GM21619 (cell line): ENCODE data around the gene SLC1A2.

Experiments
- ATAC-seq: cut with Tn5 transposase; IDR thresholded peaks from one replicate; pipeline ENCODE4 v1.9.1; 2021; ENCODE audit not compliant: unreplicated experiment

The SLC1A2 gene

DNA sequence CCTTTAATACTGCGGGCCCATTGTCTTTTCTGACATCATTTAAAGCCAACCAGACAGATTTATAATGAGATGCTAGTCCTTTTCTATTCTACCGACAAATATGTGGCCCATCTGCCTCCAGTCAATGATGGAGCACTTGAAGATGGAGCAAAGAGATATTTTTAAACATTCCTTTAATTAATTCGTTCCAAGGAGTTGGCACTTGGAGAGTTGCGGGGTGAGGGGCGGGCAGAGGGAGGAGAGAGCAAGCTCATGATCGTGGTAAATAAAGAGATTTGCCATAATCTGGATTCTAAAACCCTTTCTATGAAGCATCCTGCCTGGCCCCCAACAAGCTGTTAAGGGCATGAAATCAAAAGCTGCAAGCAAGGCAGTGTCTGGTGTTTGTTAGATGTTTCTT, 5.0 kb downstream of the SLC1A2 start:
- ATAC-seq, result no peak

DNA sequence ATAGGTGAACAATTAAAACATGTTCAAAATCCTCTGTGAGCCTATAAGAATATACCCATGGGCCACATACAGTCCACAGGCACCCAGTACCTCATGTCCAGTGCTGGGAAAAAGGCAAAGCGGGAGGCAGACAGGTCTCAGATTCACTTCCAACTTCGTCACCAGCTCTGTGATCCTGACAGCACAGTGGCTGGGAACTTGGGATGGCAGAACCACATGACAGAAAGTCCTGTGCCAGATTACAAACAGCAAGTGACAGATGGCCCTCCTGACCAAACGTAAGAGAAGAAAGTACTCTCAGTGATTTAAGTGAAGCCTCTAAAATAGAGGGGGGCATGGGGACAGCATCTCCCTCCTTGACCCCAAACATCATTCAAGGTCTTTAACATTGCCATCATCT, 5.8 kb downstream of the SLC1A2 start:
- no peak for ATAC-seq

- ATAC-seq, result no peak
These were observed 7.1 kb downstream of the SLC1A2 start for GRCh38 chr11:35412285-35412684.

DNA sequence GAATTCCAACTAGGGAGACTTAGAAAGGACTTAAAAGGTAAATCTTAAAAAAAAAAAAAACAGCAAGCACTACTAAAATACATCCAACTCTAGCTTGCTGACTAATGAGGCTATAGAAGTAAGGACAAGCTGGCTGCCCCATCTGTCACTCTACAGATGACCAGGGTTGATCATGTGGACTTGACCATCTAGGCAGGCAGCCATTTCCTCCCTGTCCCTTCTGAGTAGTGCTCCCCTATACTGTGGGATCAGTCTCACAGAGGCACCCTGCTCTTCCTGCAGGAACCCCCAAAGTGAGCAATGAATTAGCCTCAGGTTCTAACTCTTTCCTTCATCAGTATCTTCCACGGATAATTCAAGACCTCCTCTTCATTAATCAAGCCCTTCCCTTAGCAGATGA, 12.3 kb downstream of the SLC1A2 start:
- no peak for ATAC-seq

GRCh38 chr11:35404388-35404775, 15.0 kb downstream of the SLC1A2 start:
- no peak for ATAC-seq

DNA sequence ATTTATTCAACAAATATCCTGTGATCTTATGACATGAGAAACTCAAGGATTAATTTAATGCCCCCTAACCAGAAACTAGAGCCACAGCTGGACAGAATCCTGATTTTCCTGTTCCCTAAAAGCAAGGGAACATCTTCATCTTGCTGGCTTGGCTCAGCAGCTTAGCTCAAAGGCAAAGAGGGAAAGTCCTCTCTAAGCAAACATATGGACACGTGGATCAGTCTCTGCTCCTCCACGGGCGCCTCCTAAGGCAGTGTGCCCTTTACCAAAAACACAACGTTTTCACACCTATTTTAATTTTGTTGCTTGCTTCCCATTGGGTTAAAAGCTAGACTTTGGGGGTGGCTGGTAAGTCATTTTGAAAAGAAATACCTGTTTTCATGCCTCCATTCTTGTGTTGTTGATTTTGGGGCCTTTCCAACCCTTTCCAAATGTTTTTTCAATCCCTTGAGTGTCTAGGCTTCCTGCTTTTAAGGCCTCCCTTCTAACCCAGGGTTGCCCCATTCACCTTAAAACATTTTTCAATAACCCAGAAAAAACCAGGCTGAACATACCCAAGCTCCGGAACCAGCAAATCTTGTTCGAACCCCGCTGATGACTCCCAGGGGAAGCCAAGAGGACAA, 15.5 kb downstream of the SLC1A2 start:
- no peak for ATAC-seq

DNA sequence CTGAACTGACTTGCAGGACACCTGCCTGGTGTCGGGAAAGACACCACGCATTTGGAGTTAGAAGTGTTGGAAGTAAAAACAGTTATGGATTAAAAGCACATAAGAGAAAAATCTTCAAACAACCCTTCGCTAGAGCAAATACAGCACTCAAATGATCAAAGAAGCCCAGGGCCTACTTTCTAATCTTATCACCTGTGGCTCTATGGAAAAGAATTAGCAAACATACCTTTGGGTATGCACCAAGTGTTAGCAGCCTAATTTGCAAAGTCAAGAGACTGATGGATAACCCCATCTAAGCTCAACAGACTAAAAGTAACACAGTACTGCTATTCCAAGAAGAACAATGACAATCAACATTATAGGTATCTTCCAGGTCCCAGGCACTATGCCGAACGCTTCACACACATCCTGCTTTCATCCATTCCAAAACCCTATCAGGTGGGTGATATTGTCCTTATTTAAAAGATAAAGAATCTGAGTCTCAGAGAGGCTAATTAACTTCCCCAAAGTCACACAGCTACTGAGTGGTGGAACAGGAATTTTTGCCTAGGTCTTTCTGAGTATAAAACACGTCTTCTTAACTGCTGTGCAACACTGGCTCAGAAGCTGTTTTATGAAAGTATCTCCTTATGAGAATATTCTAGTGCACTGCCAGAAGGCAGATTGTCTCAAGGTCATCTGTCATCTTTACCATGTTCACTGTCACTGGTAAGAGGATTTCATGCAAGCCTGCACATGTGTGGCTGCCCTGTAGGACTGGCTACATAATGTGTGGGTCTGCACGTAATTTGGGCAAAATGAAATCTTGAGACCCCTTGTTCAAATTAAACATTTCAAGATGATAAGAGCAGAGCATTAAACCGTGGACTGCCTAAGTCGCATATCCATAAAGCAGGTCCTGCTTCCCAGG, 16.4 kb downstream of the SLC1A2 start:
- ATAC-seq, result no peak

GRCh38 chr11:35398881-35399280, 20.5 kb downstream of the SLC1A2 start:
- ATAC-seq, result no peak

DNA sequence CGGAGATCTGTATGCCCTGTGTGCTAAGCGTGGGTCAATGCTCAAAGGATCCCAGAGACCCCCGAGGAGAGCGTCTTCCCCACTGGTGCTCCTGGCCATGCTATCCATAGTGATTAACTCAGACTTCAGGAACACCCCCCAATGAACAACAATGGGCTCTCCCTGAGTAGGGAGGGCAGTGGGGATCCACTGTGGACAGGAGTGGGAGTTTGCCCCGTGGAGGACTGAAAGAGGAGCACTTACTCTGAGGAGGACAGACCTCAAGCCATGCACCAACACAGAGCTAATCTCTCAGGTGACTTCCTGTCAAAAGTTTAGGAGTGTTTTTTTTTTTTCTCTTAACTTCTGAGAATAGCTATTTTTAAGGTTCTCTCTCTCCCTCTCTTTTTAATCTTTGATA, 24.4 kb downstream of the SLC1A2 start:
- ATAC-seq, result no peak

- ATAC-seq, result no peak
These were observed 26.3 kb downstream of the SLC1A2 start for GRCh38 chr11:35393098-35393497.

DNA sequence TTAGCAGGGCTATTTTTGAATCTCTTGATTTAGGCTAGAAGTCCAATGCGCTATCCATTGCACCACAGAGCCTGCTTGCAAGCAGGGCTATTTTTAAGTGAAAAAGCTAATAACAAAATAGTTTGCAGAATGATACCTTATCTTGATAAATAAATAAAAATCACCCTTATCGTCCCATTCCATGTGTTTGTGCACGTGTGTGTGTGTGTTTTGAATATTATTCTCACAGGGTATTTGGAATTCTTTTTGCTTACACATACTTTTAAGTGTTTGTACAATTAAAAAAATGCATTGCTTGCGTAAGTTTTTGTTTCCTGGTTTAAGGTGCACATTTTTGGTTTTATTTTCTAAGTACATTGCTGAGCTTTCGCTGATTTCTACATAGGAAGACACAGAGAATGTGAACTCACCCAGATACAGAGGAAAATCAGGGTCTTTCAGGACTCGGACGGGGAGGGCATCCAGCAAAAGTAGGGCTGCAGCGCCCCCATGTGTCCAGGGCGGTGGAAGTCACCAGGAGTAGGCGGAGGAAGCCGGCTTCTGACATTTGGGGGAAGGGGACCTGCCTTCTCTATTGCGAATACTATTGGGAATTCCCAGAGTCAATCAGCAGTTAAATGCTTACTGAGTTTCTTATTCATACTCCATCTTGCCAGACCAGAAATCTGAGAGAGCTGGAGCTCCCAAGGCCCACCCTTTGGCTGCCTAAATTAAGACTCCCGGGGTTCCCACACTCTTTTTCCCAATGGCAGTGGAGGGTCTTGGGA, 27.3 kb downstream of the SLC1A2 start:
- ATAC-seq, result no peak

DNA sequence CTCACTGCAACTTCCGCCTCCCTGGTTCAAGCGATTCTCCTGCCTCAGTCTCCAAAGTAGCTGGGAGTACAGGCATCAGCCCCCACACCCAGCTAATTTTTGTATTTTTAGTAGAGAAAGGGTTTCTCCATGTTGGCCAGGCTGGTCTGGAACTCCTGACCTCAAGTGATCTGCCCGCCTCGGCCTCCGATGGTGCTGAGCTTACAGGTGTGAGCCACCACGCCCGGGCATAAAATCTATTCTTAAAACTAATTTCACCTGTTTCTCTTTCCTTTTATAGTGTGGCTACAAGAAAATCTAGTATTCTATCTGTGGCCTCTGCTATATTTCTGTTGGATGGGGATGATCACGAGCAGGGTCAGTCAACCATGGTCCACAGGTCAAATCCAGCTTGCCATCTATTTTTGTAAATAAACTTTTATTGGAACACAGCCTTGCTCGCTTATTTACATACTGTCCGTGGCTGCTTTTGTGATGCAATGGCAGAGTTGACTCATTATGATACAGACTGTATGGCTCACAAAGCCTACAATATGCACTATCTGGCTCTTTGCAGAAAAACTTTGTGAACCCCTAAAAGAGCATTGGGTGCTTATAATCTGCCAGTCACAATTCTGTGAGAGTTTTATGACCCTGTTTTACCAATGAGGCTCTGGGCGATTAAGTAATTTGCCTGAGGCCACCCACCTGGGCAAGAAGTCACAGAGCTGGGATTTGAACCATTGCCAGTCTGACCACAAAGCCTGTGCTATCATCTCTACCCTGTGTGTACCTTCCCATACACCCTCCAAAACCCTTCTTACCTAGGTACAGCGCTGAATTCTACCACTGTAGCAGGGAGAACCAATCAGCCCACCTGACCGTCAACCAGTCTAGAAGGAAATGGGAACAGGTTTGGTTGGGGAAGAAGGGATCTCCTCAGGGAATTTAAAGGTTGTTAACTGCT, 28.3 kb downstream of the SLC1A2 start:
- ATAC-seq, result peak; percentile 90

- ATAC-seq, result no peak
These were observed 29.4 kb downstream of the SLC1A2 start for GRCh38 chr11:35389897-35390465.

DNA sequence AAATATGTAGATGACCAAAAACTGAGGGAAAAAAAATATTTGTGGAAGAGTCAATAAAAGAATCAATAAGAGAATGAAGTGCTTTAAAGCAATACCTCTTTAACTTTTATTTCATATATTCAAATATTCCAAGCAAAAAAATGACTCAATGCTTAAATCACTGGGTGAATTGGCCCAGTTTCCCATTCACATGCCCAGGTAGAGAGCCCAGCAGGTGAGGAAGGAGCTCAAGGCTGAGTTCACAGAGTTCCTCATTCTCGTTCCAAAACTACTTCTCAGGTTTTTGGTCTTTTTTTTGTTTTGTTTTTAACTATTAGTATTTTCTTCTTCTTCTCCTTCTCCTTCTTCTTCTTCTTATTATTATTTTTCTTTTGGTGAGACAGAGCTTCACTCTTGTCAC, 30.2 kb downstream of the SLC1A2 start:
- ATAC-seq, result no peak

DNA sequence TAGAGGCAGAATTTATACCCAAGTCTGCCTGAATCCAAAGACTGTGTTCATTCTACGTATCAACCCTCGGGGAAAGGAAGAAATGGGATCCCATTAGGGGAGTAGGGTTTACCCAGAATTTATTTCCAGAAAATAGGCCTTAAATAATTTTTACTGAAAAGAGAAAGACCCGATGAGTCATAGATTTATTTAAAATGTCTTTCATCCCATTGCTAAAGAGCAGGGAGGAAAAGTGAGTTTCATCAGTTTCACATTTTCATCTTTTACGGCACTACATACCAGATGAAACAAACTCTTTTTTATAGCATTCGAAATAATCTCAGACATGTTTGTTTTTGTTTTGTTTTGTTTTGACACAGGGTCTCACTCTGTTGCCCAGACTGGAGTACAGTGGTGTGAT, 31.3 kb downstream of the SLC1A2 start:
- no peak for ATAC-seq

DNA sequence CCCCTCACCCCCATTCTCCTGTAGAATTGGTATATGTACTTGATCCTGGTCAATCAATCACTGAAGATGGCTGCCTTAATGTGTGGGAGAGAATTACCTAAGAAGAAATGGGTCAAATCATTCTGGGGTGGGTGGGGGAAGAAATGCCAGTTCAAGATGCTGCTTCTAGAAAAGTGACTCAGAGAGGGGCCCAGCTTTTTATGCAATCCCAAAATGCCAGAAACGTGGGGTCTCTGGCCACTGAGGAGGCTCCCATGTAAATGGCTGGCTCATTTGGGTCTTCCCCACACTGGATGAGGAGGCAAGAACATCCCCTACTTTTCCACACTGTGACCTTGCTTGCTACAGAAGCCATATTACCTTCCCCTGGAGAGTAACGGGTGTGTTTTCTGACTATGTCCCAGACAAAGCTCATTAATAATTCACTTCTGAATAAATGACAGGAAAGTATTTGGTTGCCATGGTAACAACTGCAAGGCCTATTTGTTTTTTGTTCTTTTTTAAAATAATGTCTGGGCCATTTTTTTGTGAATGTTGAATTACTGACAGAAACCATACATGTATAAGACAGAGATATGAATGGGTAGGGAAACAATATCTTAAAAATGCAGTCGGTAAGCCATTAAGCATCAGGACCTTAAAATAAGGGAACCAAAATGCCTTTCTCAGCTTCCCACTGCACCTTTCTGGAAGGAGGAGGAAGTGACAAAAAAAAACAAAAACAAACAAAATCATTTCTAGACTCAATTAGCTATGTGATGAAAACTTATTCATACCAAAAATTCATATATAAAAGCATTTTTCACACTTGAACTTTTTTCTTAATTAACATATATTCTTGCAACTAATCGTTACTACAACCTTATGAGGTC, 32.0 kb downstream of the SLC1A2 start:
- no peak for ATAC-seq

DNA sequence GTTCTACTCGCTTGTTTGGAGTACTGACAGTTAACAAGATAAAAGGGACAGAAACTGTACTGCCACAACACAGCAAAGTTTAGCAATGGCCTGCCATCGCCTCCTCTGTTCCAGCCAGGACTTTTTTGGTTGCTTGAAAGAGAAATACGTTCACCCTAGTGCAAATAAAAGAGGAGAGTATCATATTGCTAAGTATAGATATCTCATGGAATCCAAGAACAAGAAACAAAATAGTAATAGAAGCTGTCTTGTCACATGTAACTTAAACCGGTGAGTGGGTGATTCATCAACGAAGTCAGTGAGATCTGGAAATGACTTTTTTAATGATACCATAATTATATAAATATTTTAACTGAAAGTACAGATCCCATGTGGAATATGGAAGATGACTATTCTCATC, 35.4 kb downstream of the SLC1A2 start:
- no peak for ATAC-seq

- no peak for ATAC-seq
These were observed 37.5 kb downstream of the SLC1A2 start for GRCh38 chr11:35381709-35382322.

DNA sequence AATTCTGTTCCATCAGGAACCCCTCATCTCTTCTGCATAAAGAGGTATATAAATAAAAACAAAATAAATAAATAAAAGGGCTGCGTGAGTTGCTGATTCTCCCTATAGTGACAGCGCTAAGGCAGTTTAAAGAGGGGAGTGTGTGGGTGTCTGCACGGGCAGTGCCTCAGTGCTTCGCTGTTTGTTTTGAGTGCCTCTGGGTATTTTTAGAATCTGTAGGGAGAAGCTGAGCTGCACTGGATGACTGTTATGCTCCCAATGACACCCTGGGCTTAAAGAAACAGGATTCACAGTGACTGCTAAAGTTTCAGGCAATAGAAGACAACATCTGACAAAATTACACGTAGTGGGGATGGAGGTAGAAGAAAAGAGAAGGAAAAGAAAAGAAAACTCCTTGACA, 38.8 kb downstream of the SLC1A2 start:
- no peak for ATAC-seq
